Left forelimb (tissue), 1 donor: ENCODE data around the gene POLN.

Source experiments
- DNase-seq: peaks from one replicate; pipeline ENCODE4 v3.0.0-alpha.2; 2018; ENCODE audit warnings: low spot score

POLN gene

DNA sequence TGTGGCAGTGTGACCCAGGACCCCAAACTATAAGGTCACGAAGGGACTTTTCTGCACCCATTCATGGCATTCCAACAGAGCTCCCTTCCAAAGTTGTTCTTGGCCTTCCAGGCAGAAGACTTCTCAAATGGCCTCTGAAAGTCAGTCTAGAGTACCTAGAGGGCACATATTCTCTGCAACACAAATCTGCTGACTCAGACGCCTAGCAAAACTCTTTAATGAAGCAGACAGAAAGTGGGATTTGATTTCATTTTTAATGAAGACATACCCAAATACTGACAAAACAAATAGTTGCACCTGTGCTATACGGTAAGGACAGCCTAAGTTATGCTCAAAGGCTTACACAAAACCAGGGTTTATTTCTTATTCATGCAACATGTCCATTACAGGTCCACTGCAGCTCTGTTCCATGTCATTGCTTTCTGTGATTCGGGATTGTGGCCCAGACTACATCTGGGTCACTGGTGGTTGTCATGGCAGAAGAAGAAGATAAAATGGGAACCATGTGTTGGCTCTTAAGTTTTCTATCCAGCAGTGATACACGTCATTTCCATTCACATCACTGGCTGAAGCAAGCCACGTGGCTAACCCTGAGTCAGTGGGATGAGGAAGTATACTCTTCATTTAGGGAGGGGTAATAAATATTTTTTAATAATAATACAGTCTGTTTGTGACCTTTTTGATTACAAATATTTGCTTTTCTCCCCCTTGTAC, 125.1 kb downstream of the POLN start:
- no peak for DNase-seq

DNA sequence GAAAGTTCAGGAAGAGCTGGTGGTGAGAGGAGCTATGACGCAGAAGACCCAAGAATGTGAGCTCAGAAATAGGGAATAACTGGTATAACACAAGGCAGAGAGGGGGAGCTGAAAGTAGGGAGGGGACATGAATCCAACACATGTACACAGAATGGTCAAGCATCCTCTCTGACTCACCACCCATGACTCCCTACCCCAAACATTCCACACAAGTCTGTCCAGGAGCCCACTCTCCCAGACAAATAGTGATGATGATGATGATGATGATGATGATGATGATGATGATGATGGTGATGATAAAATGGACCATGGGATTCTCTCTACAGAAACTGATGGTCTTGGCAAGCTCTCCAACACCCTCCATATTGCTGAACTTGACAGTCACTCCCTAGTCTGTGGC, 136.4 kb downstream of the POLN start:
- no peak for DNase-seq

DNA sequence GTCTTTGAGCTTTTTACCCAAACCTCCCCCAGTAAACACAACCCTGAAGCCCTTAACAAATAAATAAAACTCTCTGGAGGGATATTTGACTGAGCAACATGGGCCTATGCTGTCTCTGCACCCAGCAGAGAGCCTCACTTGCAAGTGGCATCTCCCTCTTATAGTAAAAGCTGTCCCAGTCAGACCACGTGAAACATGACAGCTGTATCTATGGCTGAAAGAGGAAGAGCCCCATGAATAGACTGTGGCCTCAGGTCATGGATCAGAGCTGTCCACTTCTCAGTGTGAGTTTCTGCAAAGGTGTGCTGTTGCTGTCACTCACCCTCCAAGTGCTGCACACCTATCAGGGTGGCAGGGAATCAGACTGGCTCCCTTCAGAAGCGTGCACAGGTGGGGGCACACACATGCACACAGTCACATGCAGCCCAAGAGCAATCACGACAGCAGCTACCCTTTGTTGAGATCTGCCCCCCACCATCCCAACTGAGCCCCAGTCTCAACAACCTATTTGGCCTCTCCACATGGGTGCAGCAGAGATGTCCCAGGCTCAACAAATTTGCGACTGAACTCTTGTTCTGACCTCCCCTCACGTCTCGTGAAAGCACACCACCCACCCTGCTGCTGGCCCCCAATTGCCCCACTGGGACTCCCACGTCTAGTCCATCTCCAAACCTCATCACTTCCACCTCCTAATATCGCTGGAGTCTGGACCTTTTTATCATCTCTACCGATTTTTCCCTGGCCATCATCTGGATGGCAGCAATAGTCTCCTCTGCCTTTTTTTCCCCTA, 137.2 kb downstream of the POLN start:
- DNase-seq = no peak

DNA sequence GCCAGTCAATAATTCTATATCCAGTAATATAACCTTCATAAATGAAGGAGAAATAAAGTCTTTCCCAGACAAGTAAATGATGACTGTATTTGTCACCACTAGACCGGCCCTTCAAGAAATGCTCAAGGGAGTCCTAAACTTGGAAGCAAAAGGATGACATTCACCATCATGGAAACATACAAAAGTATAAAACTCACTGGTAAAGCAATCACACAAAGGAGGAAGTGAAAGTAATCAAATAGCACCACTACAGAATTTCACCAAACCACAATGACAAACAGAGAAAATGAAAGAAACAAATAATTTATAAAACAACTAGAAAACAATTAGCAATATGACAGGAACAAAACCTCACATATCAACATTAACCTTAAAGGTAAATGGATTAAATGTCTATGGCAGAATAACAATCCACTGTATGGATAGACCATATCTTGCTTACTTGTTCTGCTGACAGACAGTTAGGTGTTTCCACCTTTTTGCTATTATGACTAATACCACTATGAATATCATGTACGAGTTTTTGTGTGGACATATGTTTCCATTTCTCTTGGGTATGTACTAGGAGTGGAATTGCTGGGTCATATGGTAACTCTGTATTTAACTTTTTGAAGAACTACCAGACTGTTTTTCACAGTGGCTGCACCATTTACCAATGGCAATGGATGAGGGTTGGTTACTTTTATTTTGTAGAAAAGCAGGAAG, 137.9 kb downstream of the POLN start:
- no peak for DNase-seq

DNA sequence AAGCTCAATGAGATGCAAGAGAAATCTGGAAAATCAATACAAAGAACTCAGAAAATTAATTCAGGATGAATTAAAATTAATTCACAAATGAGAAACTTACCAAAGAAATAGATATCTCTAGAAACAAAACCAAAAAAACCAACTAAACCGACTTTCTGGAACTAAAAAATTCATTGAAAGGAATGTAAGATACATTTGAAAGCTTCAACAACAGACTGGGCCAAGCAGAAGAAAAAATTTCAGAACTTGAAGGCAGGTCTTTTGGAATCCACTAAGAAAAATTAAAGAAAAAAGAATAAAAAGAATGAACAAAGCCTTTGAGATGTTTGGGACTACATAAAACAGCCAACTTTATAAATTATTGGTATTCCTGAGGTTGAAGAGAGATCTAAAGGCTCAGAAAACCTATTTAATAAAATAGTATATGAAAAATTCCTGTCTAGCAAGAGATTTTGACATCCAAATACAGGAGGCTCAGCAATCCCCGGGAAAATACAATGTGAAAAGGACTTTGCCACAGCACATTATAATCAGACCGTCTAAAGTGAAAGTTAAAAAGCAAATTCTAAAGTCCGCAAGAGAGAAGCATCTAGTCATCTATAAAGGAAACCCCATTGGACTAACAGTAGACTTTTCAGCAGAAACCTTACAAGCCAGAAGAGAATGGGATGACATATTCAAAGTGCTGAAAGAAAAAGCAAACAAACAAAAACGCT, 138.6 kb downstream of the POLN start:
- no peak for DNase-seq

DNA sequence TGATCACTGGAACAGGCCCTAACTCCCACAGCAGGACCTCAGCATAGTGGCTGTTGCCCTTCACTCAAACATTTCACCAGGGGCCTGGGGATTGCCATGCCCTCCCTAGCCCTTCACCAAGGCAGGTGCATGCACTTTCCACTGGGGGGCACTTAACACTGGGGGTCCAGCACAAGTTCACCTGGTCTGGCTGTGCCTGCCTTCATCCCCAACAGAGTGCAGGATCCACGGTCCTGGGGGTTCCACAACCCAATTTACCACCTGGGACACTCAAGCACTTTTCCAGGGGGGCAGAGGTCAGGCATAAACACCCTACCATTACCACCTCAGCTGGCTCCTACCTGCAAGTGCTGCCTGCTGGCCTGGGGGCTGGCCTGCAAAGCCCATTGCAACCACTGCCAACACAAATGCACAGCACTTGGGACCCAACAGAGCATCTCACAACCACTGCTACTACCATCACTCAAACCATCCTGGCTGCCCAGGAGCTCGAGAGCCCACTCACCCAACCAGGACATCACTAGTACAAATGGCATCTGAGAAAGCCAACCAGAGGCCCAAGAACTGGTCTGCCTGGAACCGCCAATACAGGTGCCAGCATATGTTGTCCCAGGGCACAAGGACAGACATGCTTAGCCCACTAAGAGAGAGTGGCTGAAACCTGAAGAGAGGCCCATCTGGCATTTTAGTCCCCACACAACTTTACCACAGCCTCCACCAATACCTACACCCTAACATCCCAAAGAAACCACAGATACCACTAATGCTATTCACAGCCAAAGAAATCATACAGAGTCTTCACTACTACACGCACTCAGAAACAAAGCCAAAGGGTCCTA, 139.7 kb downstream of the POLN start:
- DNase-seq = no peak

DNA sequence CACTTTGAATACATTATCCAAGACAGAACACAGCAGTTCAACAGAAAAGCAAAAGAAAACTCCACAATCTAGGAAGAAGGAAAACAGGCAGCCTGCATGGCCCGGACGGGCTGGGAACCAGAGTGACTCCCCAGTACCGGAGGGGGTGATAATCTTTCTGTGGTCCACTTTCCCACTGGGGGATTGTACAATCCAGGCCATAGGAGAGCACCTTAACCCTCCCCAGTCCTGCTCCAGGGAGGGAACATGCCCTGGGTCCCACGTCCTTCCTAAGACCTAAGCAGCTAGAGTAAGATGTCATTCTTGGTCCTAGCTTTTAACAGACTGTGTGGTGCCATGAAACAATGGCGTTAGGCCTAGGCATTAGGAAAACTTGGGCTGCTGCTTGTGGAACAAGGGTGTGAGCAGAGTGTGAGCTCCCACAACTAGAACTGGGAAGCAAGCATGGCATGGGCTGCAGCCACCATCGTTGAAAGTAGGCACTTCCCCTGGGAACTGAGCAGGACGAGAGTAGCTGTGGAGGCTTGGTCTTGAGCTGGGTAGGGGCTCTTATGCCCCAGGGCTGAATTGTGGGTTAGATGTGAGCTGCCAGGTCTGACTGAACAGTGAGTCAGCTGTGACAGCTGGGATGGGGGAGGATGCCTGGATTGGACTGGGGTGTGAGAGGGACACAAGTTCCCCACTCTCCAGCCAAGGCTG, 140.4 kb downstream of the POLN start:
- DNase-seq = no peak

DNA sequence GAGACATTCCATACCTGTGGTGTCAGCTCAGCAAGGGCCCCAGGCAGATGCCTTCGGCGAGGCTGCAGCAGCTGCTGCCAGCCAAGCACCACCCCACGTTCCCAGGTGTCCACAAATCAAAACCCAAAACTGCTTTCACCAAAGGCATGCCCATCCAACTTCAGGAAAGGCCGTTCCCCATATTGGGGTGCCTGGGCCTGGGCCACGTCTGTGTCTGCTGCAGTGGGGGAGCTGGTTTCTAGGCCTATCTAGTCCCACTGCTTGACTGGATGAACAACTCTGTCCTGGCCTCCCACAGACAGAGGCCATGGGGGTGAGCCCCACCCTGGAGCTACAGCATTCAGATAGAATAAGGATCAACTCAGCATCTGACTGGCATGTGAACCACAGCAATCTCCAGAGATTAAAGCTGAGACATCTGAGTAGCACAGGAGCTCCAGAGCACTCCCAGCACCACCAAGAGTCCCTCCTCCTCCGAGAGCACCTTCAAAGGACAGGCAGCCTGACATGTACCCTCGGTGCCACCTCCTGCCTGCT, 145.8 kb downstream of the POLN start:
- DNase-seq = no peak

DNA sequence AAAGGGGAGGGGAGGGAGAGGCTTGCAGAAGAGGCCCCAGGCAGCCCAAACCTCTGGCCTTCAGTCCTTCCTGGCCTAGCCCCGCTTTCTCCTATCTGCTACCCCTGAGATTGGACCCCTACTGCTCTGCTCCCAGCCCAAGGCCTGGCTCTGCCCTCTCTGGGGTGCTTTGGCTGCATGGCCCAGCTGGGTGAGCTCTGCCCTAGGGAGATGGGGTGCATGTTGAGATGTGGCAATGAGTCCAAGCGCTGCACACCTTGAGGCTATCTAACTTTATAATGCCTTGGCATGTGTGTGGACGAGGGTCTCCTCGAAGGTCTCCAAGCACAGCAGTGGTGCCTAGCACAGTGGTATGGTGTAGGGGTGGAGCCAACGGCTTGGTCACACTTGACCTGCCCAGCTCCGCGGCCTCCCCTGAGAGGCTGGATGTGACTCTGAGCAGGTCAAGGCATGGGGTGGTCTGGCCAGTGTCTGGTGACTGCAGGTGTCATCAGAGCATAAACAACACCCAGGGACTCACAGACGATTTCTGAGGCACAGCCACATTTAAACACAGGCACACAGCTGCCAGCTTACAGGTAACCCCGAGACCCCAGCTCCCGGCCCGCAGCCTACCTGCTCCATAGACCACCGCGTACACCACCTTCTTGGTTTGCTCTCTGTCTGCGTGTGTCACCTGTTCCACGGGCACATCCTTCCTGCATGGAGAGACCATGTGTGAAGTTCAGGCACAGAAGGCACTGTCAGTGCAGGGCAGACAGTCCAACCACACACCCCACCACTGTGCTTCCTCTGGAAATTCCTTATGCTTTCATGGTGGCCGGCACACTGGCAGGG, 146.5 kb downstream of the POLN start:
- DNase-seq = no peak

DNA sequence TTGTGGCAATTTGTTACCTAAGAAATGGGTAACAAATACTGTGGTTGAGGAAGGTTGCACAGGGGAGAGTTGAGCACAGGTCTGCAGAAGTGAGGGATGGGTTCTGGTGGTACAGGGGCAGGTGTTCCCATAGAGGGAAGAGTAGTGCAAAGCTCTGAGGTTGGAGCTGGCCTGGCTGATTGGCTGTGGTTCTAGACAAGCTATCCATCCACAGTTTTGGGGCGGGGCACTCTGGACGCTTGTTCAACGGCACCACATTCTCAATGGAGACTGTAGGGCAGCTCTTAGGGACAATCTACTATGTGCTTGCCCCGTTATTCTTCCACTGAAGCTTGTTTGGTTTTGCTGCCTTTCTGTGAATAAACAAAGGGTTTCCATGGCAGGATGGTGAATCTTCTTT, 147.4 kb downstream of the POLN start:
- no peak for DNase-seq

DNA sequence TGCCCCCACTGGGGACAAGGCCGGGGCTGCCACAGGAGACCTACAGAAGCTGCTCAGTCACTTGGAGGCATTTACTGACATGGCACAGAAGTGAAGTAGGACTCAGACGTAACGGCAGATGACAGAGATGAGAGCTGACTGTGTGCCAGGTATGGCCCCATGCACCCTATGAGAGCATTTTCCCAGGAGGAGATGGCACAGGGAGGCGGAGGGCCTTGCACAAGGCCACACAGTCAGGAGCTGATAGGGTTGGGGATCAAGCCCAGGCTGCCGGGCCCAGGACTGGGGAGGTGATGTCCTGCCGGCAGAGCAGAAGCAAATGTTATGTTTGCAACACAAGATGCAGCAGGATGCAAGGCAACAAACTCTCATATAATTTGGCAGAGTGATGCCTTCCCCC, 148.7 kb downstream of the POLN start:
- no peak for DNase-seq

DNA sequence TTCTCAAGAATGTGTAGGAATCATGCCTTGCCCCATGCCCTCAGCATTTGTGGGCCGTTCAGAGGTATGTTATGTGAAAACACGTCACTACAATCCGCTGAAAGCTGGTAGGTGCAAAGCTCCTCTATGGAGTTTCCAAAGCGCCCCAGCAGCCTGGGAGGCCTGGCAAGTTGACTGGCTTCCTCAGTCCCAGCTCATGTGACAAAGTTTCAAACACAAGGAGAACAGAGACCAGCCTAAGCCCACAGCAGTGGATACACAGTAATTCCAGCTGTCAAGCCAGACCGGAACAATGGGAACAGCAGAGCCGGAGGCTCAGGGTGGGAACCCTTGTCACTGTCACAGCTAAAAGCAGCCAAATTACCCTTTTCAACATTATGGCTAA, 149.3 kb downstream of the POLN start:
- no peak for DNase-seq

DNA sequence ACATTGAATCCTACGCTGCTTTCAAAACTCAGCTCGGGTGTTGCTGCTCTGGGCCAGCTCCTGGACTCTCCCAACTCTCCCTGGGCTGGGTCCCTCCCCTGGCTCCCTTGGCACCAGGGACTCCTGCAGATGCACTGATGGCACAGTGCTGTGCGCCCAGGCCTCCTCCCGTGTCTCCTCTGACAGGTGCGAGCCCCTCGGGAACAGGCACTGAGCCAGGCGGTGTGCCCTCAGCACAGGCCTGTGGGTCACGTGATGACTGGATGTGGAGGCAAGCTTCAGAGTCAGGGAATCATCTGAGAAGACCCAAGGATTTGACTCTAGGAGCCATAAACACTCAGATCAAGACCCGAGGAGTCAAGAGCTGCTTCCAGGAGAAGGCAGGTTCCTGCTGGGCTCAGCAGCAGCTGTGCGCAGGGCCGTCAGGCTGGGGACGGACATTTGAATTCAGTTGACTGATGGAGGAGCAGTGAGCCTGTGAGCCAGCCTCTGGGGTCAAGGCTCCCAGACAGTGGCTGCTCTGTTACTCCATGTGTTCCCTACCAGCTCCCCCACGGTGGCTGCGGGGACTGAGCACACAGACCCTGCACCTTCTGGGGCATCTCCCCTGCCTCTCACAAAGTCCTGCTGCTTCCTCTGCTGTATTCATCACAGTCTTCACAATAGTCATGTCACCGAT, 149.8 kb downstream of the POLN start:
- DNase-seq = no peak

DNA sequence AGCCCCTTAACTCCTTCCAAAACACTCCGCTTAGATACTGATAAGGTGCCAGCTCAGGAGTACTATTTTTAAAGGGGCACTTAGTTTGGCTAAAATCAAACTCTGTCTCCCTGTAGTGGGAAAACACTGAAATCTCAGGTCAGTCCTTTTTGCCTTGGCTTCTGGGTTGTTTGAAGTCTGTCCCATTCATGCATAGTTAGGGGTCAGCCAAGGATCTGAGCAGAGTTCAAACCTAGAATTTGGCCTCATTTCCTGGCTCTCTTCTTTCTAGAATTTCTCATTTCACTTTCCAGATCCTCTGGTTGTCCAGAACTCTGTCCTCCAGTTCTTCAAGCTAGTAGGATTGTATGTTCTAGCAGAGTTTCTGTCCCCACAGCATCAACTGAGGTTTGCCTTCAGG, 151.3 kb downstream of the POLN start:
- DNase-seq = no peak

DNA sequence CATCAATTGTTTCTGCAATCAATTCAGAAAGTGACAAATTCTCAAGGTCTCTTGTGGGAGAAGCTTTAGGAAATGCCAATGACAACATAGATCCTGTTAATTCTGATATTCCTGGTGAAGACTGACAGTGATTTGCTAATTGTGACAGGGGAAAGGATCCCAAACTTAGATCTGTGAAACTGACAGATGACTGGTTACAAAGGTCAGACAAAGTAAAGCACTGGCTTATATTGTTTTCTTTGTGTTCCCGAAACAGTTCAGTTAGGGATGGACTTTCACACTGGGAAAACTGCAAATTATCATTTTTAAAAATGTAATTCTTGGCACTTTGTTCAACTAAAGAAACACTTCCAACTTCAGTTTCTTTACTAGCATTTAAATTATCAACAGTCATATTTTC, 152.7 kb downstream of the POLN start:
- no peak for DNase-seq

DNA sequence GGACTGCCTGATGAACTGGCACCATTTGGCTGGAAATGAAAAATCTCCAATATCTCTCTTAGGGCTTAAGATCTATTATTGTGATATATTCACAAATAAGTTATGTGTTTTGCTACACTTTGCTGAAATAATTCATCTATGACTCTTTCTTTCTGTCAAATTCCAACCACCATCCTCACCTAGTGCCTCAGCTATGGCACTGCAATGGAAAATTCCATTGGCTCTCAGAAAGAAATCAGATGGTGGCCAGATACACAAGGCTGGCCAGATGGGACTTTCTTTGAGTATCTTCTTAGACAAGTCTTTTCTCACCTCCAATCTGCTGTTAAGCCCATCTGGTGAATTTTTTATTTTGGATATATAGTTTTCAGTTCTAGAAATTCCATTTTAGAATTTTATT, 154.8 kb downstream of the POLN start:
- DNase-seq = no peak

DNA sequence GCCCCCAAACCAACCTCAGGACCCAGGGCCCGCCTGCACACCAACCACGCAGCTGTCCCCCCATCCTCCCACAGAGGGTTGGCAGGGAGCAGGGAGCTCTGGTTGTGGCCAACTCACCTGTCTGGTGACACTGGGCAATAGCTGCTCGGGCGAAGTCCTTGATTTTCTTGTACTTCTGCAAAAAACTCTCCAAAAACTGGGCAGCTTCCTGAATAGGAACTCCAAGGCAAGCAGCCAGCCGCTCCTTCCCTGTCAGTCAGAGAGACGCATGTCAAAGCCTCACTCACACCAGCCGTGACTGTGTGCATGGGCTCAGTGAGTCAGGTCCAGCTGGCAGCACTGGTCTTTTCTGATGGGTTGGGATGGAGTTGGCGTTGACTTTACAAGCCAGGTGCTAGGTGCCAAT, 156.4 kb downstream of the POLN start:
- DNase-seq = no peak

DNA sequence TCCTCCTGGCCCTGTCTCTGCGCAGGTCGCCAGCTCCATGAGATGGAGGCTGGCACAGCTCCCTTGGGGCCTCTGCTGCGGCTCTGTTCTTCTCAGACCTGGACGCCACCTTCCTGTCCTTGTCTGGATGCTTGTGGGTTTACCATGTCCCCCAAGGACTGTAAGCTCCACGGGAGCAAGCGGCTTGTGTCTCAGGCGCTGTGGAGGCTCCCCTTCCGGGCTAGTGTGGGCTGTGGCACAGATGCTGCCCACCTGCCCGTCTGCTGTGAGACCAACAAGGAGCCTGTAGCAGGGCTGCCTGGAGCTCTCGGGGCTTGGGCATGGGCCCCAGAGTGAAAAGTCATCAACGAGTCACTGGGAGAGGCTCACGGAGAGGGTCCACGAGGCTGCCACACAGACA, 157.6 kb downstream of the POLN start:
- no peak for DNase-seq

DNA sequence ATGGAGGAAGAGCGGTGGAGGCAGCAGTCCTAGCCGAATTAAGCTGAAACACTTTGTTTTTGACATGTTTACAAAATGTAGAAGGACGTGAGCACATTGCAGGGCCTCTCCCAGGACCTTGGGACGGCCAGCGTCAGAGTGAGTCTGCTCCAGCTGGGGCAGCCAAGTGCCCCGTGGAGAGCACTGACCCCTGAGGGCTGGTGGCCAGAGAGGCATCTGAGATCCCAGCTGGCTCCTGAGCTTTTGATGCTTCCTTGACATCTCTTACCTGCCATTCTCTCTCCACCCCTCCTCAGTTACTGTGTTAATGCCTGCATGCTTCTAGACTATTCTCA, 158.1 kb downstream of the POLN start:
- no peak for DNase-seq
